Gastroesophageal sphincter (tissue), 4 donors: ENCODE measurements around the gene VPS13C. TPM values are rescaled to one million over a fixed set of nuclear protein-coding genes. Genes with fewer than 3 reads are reported as not detected.

ENCODE experiments used
- ATAC-seq: fragments of 150-250 bp; one replicate; pipeline ENCODE4 v1.9.1; 2016; ENCODE audit warnings: mild to moderate bottlenecking, moderate library complexity
- H3K27ac ChIP-seq, 4 donors: fragments of 200-600 bp; sonication (generic) in 3 of 4; 1 replicate in 3 of 4; 2 replicates in 1 of 4; pipeline ENCODE4 v1.5.1; 2016 to 2019
- H3K27me3 ChIP-seq: fragments of 200-600 bp; sonication (generic); one replicate; pipeline ENCODE4 v1.5.1; 2019
- H3K36me3 ChIP-seq, 2 donors: fragments of 200-600 bp; sonication (generic); one replicate each; pipeline ENCODE4 v1.5.1; 2019; ENCODE audit warnings: control low read depth in 1 of 2
- H3K4me1 ChIP-seq, 3 donors: fragments of 200-600 bp; sonication (generic); 1 replicate in 2 of 3; 2 replicates in 1 of 3; pipeline ENCODE4 v1.5.1; 2016 to 2019; ENCODE audit warnings: control low read depth in 2 of 3
- H3K4me3 ChIP-seq, 2 donors: fragments of 200-600 bp; sonication (generic); one replicate each; pipeline ENCODE4 v1.5.1; 2019; ENCODE audit warnings: mild to moderate bottlenecking in 1 of 2, moderate library complexity in 1 of 2
- H3K9me3 ChIP-seq, 3 donors: fragments of 200-600 bp; sonication (generic); one replicate each; pipeline ENCODE4 v1.5.1; 2017 to 2019; ENCODE audit warnings: control low read depth in 2 of 3
- EP300 ChIP-seq: sonication (generic); formaldehyde crosslinking; IDR thresholded peaks from one replicate; pipeline ENCODE4 v1.6.1; 2017; ENCODE audit warnings: antibody characterized with exemption, mild to moderate bottlenecking
- POLR2A ChIP-seq, 2 donors: fragments of 450-650 bp; IDR thresholded peaks; one replicate each; pipeline ENCODE4 v1.6.1; 2017; ENCODE audit warnings: antibody characterized with exemption in 2 of 2, mild to moderate bottlenecking in 2 of 2, moderate library complexity in 1 of 2
- POLR2AphosphoS5 ChIP-seq: sonication (generic); formaldehyde crosslinking; IDR thresholded peaks from one replicate; pipeline ENCODE4 v1.6.1; 2017; ENCODE audit warnings: antibody characterized with exemption
- WGBS, 2 donors: methylation state at CpG; one replicate each; pipeline ENCODE4 v1.1.5; 2018; ENCODE audit warnings: low coverage in 1 of 2; 5-methylcytosine and 5-hydroxymethylcytosine counted together
- total RNA-seq, 4 donors: library from RNA; depleted of rRNA; stranded (reverse); fragments of >200 nt; gene quantifications; one replicate each; pipeline ENCODE4 v1.1.0, GENCODE V29; 2016
- TF ChIP-seq, protein P1 (sequence below), 4 experiments: fragments of 200-600 bp in 2 of 4; fragments of 450-650 bp in 2 of 4; sonication (generic) in 1 of 4; IDR thresholded peaks; one replicate each; pipeline ENCODE4 v1.5.1; 2017 to 2019; ENCODE audit warnings: antibody characterized with exemption in 4 of 4, mild to moderate bottlenecking in 2 of 4, moderate library complexity in 2 of 4

Gene VPS13C, protein sequence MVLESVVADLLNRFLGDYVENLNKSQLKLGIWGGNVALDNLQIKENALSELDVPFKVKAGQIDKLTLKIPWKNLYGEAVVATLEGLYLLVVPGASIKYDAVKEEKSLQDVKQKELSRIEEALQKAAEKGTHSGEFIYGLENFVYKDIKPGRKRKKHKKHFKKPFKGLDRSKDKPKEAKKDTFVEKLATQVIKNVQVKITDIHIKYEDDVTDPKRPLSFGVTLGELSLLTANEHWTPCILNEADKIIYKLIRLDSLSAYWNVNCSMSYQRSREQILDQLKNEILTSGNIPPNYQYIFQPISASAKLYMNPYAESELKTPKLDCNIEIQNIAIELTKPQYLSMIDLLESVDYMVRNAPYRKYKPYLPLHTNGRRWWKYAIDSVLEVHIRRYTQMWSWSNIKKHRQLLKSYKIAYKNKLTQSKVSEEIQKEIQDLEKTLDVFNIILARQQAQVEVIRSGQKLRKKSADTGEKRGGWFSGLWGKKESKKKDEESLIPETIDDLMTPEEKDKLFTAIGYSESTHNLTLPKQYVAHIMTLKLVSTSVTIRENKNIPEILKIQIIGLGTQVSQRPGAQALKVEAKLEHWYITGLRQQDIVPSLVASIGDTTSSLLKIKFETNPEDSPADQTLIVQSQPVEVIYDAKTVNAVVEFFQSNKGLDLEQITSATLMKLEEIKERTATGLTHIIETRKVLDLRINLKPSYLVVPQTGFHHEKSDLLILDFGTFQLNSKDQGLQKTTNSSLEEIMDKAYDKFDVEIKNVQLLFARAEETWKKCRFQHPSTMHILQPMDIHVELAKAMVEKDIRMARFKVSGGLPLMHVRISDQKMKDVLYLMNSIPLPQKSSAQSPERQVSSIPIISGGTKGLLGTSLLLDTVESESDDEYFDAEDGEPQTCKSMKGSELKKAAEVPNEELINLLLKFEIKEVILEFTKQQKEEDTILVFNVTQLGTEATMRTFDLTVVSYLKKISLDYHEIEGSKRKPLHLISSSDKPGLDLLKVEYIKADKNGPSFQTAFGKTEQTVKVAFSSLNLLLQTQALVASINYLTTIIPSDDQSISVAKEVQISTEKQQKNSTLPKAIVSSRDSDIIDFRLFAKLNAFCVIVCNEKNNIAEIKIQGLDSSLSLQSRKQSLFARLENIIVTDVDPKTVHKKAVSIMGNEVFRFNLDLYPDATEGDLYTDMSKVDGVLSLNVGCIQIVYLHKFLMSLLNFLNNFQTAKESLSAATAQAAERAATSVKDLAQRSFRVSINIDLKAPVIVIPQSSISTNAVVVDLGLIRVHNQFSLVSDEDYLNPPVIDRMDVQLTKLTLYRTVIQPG (N-terminal part only)
- total RNA-seq = 100 to 1,000 TPM in 1 of 4 donors, 10 to 100 TPM in 3; 62.2 to 108 (median 83.4) TPM

GRCh38 chr15:62060113-62060895 is at the start of gene VPS13C:
VPS13C (minus strand) TSS chr15:62060447; CDS start chr15:62060374, 73 bp downstream.
- Histone ChIP-seq H3K4me3 (peak within 1 kb of the TSS; percentile 87 to 91), H3K27me3 (peaks cover 9% of the 10 kb centered on the region), H3K4me1 (peaks cover 0 to 32% (median 2%) of the 10 kb centered on the region in 3 donors), H3K9me3 (no peaks in the 10 kb centered on the region), H3K36me3 (no peaks in the 10 kb centered on the region), H3K27ac (peak within 1 kb of the TSS; percentile 72 to 96 (median 92))
- WGBS, 2 donors = 0% methylated on average over 5 to 10 of the region's 73 CpGs
- peak; percentile 100 for ATAC-seq
- peak; percentile 70 to 84 for TF ChIP-seq POLR2A (IDR thresholded peaks at IDR 0.05)
- TF ChIP-seq EP300 = no peak
- TF ChIP-seq, protein P1, sequence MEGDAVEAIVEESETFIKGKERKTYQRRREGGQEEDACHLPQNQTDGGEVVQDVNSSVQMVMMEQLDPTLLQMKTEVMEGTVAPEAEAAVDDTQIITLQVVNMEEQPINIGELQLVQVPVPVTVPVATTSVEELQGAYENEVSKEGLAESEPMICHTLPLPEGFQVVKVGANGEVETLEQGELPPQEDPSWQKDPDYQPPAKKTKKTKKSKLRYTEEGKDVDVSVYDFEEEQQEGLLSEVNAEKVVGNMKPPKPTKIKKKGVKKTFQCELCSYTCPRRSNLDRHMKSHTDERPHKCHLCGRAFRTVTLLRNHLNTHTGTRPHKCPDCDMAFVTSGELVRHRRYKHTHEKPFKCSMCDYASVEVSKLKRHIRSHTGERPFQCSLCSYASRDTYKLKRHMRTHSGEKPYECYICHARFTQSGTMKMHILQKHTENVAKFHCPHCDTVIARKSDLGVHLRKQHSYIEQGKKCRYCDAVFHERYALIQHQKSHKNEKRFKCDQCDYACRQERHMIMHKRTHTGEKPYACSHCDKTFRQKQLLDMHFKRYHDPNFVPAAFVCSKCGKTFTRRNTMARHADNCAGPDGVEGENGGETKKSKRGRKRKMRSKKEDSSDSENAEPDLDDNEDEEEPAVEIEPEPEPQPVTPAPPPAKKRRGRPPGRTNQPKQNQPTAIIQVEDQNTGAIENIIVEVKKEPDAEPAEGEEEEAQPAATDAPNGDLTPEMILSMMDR (IDR thresholded peaks at IDR 0.05) = peak; percentile 46 to 87 (median 86)
- TF ChIP-seq POLR2AphosphoS5 = peak; percentile 80

DNA sequence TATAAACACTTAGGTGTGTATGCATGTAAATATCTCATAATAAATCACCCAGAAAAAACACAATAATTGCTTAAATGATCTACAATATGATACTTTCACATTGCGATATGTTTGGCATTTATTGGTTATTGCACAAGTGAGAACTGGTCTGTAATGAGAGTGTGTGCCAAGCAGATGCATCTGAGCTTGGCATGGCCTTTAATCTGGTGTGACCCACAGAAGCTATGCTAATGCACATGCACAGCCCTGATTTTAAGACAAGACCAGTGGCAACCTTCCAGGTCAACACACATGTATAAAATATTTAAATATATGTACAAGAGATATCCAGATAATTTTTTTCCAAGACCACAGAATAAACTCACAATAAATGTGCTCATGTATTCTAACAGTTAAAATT is 49.2 kb upstream of the VPS13C start:
- TF ChIP-seq POLR2AphosphoS5 (no peak), EP300 (no peak), POLR2A (IDR thresholded peaks at IDR 0.05) (no peak)
- TF ChIP-seq, protein P1 (IDR thresholded peaks at IDR 0.05) = no peak
- no peaks in the 10 kb centered on the region for H3K27me3 ChIP-seq
- WGBS, 2 donors = 86 to 100% methylated on average over 1 of the region's 1 CpG
- no peaks in the 10 kb centered on the region for H3K36me3 ChIP-seq
- H3K9me3 ChIP-seq = no peaks in the 10 kb centered on the region
- no peak overlapping the region for H3K27ac ChIP-seq
- H3K4me3 ChIP-seq = no peak overlapping the region
- peaks cover 0 to 7% (median 6%) of the 10 kb centered on the region in 3 donors for H3K4me1 ChIP-seq
- no peak for ATAC-seq

- Histone ChIP-seq H3K36me3 (no peaks in the 10 kb centered on the region), H3K4me1 (peaks cover 0 to 7% (median 6%) of the 10 kb centered on the region in 3 donors), H3K27me3 (no peaks in the 10 kb centered on the region), H3K27ac (no peak overlapping the region), H3K9me3 (no peaks in the 10 kb centered on the region), H3K4me3 (no peak overlapping the region)
- TF ChIP-seq EP300 (no peak), POLR2A (IDR thresholded peaks at IDR 0.05) (no peak), POLR2AphosphoS5 (no peak)
- TF ChIP-seq, protein P1 (IDR thresholded peaks at IDR 0.05) = no peak
- WGBS, 2 donors = 69 to 71% methylated on average over 2 of the region's 2 CpGs
- ATAC-seq = no peak
Observed at GRCh38 chr15:62108411-62108810, 48.2 kb upstream of the VPS13C start.

GRCh38 chr15:62107571-62108121 is 47.4 kb upstream of the VPS13C start:
- Histone ChIP-seq H3K4me3 (no peak overlapping the region), H3K27ac (no peak overlapping the region), H3K27me3 (no peaks in the 10 kb centered on the region), H3K9me3 (no peaks in the 10 kb centered on the region), H3K4me1 (peaks cover 0 to 7% (median 6%) of the 10 kb centered on the region in 3 donors), H3K36me3 (no peaks in the 10 kb centered on the region)
- TF ChIP-seq, protein P1 (IDR thresholded peaks at IDR 0.05) = no peak
- WGBS, 2 donors = 82% methylated on average over 2 of the region's 2 CpGs
- ATAC-seq = no peak
